Measurements from ENCODE around the gene PRKAR1A.
"Not testable (repeated sequence)": the region's sequence is repeated elsewhere in the genome, so short reads cannot be mapped to it uniquely, and the experiment has no call there.

The PRKAR1A gene

DNA sequence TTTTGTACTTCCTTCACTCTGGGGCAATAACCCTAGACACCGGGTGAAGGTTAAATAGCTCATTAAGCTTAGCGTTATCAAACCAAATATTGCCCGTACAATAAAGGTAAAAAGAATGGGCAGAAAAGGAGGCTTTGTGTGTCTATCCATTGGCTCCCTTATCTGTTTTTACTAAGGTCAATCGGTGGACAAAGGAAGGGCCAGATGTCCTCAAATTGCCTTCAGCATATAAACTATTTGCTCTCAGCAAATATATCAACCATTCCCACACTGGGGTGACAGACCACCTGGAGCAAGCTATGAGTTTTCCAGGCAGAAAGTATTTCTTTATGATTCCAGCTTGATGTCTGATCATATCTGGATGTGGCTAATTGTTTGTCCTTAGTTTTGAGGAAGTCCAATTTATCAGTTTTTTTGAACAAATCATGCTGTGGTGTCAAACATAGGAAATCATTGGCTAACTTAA, 29.6 kb upstream of the PRKAR1A start:
- DNase-seq (ENCODE audit: low read depth) = no peak
- TF ChIP-seq, protein P1, sequence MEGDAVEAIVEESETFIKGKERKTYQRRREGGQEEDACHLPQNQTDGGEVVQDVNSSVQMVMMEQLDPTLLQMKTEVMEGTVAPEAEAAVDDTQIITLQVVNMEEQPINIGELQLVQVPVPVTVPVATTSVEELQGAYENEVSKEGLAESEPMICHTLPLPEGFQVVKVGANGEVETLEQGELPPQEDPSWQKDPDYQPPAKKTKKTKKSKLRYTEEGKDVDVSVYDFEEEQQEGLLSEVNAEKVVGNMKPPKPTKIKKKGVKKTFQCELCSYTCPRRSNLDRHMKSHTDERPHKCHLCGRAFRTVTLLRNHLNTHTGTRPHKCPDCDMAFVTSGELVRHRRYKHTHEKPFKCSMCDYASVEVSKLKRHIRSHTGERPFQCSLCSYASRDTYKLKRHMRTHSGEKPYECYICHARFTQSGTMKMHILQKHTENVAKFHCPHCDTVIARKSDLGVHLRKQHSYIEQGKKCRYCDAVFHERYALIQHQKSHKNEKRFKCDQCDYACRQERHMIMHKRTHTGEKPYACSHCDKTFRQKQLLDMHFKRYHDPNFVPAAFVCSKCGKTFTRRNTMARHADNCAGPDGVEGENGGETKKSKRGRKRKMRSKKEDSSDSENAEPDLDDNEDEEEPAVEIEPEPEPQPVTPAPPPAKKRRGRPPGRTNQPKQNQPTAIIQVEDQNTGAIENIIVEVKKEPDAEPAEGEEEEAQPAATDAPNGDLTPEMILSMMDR (IDR thresholded peaks at IDR 0.05; ENCODE audit: low read length, missing control alignments) = no peak
- H3K4me3 ChIP-seq (replicated peaks; ENCODE audit: low read depth, low read length) = no peak overlapping the region

DNA sequence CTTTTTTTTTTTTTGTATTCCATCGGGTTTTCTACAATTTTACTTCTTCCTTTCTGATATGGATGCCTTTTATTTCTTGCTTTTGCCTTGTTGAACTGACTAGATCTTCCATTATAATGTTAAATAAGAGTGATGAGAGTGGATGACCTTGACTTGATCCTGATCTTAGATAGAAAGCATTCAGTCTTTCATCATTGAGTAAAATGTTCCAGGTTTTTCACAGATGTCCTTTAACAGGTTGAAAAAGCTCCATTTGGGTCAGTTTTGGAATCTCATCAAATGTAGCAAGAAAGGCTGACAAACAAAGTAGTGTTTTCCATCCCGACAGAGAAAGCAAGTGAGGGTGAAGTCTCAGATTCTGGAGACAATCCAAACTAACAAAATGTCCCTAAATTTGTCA, 27.8 kb upstream of the PRKAR1A start:
- TF ChIP-seq, protein P1 (IDR thresholded peaks at IDR 0.05; ENCODE audit: low read length, missing control alignments) = no peak
- DNase-seq (ENCODE audit: low read depth) = no peak
- no peak overlapping the region for H3K4me3 ChIP-seq (replicated peaks; ENCODE audit: low read depth, low read length)

DNA sequence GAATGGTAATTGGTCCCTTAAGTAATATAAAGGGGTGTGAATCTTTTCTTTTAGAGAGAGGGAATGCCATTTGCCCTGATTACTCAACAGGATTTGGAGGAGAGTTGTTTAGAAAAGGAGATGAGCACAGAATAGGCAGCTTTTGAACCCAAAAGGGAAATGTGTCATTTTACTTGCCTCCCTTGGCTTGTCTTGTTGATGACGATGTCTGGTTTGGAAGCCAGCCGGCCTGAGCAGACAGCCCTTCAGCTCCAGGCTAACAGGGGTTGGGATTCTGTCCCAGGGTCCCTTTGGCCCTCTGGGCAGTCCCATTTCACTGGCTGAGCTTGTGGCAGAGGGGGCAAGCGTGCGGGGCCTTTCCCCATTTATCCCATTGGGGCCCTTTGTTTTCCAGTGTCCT, 22.3 kb upstream of the PRKAR1A start:
- TF ChIP-seq, protein P1 (IDR thresholded peaks at IDR 0.05; ENCODE audit: low read length, missing control alignments) = no peak
- DNase-seq (ENCODE audit: low read depth) = peak; percentile 43
- H3K4me3 ChIP-seq (replicated peaks; ENCODE audit: low read depth, low read length) = no peak overlapping the region

DNA sequence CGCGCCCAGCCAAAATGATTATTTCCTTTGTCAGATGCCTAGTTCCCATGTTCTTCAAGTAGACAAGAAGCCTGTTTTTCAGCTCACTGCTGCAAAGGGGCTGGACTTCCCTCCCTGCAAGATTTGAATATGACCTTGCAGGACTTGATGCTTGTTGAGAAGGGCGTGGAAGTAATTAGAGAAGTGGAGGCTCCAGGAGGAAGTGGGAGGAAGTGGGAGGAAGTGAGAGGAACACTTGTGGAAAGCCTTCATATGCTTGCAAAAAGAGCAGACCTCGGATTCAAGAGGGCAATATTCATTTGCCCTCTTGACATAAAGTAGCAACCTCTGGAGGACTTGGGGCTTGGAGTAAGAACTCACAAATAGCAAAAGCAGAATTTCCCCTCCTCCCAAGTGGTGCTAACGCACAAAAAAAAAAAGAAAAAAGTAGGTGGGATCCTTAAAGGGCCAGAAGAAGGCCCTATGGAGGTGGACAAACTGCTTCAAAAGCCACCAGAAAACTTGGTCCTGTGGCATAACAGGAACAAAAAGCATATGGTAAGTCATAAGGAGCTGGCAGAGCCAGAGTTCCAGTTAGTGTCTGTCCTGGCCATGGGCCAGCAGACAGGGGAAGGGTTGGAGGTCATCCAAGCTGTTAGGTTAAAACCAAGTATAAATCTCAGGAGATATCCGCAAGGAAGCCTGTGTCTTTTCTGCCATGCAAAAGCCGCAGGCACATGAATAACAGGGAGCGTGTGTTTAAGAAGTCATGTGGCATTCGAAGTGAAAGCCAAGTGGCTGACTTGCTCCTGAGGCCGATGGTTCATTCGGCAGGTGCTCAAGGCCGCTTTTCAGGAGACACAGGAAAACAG, 20.6 kb upstream of the PRKAR1A start:
- peak; percentile 20 for DNase-seq (ENCODE audit: low read depth)
- TF ChIP-seq, protein P1 (IDR thresholded peaks at IDR 0.05; ENCODE audit: low read length, missing control alignments) = no peak
- no peak overlapping the region for H3K4me3 ChIP-seq (replicated peaks; ENCODE audit: low read depth, low read length)

DNA sequence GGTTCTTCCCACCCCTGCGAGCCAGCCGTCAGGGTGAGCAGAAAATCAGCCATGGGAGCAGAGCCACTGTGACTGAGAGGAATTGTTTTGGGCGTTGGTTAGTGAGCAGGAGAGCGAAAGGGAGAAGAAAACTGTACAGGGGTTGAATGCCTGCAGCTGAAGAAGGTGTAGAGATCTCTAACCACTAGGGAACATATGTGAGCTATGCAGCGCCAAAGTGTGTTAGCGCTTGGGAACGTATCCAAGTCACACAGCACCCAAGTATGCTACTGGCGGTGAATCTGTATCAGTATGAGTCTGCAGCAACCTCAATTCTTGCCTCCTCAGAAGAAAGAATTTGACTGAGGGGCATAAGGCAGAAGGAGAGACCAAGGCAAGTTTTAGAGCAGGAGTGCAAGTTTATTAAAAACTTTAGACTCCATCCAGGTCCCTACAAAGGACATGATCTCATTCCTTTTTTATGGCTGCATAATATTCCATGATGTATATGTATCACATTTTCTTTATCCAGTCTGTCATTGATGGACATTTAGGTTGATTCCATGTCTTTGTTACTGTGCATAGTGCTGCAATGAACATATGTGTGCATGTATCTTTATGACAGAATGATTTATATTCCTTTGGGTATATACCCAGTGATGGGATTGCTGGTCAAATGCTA, 19.7 kb upstream of the PRKAR1A start:
- H3K4me3 ChIP-seq (replicated peaks; ENCODE audit: low read depth, low read length); DNase-seq (ENCODE audit: low read depth): not testable (repeated sequence)

DNA sequence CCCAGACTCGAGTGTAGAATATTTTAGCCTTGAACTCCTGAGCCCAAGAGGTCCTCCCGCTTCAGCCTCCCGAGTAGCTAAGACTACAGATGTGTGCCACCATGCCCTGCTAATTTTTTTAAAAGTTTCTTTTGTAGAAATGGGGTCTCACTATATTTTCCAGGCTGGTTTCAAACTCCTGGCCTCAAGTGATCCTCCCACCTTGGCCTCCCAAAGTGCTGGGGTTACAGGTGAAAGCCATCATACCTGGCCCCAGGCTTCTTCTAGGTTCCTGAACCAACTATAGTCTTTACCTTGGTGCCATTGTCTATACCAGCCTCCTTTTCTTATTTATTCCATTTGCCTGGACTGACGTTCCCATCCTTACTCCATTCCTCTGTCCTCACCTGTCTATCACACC, 17.1 kb upstream of the PRKAR1A start:
- DNase-seq (ENCODE audit: low read depth) = no peak
- H3K4me3 ChIP-seq (replicated peaks; ENCODE audit: low read depth, low read length) = no peak overlapping the region
- TF ChIP-seq, protein P1 (IDR thresholded peaks at IDR 0.05; ENCODE audit: low read length, missing control alignments) = no peak

DNA sequence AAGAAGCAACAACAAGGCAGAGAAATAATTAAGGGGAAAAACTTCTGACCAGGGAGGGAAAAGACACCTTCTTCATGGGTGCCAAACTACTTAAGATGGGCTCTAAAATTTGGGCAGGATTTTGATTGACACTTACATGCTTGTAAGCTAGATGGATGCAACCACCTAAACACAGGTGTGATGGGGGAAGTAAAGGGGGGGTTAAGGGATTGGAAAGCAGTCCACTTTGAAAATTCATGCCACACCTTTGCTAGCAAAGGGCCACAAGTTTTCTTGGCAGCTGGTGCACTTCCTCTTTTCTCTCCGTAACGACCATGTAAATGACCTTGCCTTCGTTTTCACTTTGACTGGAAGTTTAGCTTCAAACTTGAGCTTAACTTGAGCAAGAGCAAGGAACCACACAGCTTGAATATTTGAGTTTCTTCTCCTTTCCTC, 14.3 kb upstream of the PRKAR1A start:
- H3K4me3 ChIP-seq (replicated peaks; ENCODE audit: low read depth, low read length) = no peak overlapping the region
- TF ChIP-seq, protein P1 (IDR thresholded peaks at IDR 0.05; ENCODE audit: low read length, missing control alignments) = no peak
- DNase-seq (ENCODE audit: low read depth) = no peak
